Muscle of back (tissue), 13 donors: Measurements from ENCODE around the gene SEC61G. TPM values are rescaled to one million over a fixed set of nuclear protein-coding genes. Genes with fewer than 3 reads are reported as not detected.

ENCODE experiments used
- DNase-seq, 3 donors: peaks; one replicate each; pipeline versions ENCODE4 v3.0.0 to v3.0.0-alpha.2; 2013
- long read RNA-seq, 9 donors: transcript quantifications; one replicate each; lab custom pipeline, GENCODE V29; 2026
- polyA plus RNA-seq, 10 donors: library from polyadenylated mRNA; unstranded; fragments of 120-200 nt; gene quantifications; one replicate each; pipeline ENCODE4 v1.2.1, GENCODE V29; 2013; ENCODE audit not compliant: insufficient read length in 10 of 10

The SEC61G gene
- polyA plus RNA-seq: 100 to 1,000 TPM; 131 to 190 (median 156) TPM
- long read RNA-seq, donor 1, transcript SEC61G-202 (4 exons, 459 nt): minor isoform, 11 of 121 reads
- long read RNA-seq, donor 1, transcript SEC61G-201 (4 exons, 462 nt): major isoform, 96 of 121 reads
- long read RNA-seq, donor 1, partial matches to known transcripts: 12 of 121 reads
- long read RNA-seq, donor 1, other reads (novel, unspliced or antisense): 0 of 121 reads
- long read RNA-seq, donor 2, transcript SEC61G-202 (4 exons, 459 nt): minor isoform, 10 of 125 reads
- long read RNA-seq, donor 2, transcript SEC61G-201 (4 exons, 462 nt): major isoform, 107 of 125 reads
- long read RNA-seq, donor 2, partial matches to known transcripts: 7 of 125 reads
- long read RNA-seq, donor 2, other reads (novel, unspliced or antisense): 0 of 125 reads
- long read RNA-seq, donor 3: 0 reads
- long read RNA-seq, donor 4, transcript SEC61G-201 (4 exons, 462 nt): major isoform, 51 of 70 reads
- long read RNA-seq, donor 4, transcript SEC61G-202 (4 exons, 459 nt): minor isoform, 5 of 70 reads
- long read RNA-seq, donor 4, partial matches to known transcripts: 12 of 70 reads
- long read RNA-seq, donor 4, other reads (novel, unspliced or antisense): 0 of 70 reads
- long read RNA-seq, donor 5, transcript SEC61G-201 (4 exons, 462 nt): major isoform, 185 of 230 reads
- long read RNA-seq, donor 5, transcript SEC61G-202 (4 exons, 459 nt): minor isoform, 18 of 230 reads
- long read RNA-seq, donor 5, partial matches to known transcripts: 23 of 230 reads
- long read RNA-seq, donor 5, other reads (novel, unspliced or antisense): 0 of 230 reads
- long read RNA-seq, donor 6, transcript SEC61G-201 (4 exons, 462 nt): major isoform, 85 of 98 reads
- long read RNA-seq, donor 6, partial matches to known transcripts: 6 of 98 reads
- long read RNA-seq, donor 6, other reads (novel, unspliced or antisense): 0 of 98 reads
- long read RNA-seq, donor 7, transcript SEC61G-202 (4 exons, 459 nt): minor isoform, 7 of 79 reads
- long read RNA-seq, donor 7, transcript SEC61G-201 (4 exons, 462 nt): major isoform, 65 of 79 reads
- long read RNA-seq, donor 7, partial matches to known transcripts: 5 of 79 reads
- long read RNA-seq, donor 7, other reads (novel, unspliced or antisense): 0 of 79 reads
- long read RNA-seq, donor 8, transcript SEC61G-201 (4 exons, 462 nt): major isoform, 61 of 80 reads
- long read RNA-seq, donor 8, partial matches to known transcripts: 14 of 80 reads
- long read RNA-seq, donor 8, other reads (novel, unspliced or antisense): 0 of 80 reads
- long read RNA-seq, donor 9, transcript SEC61G-201 (4 exons, 462 nt): major isoform, 19 of 21 reads
- long read RNA-seq, donor 9, partial matches to known transcripts: 0 of 21 reads
- long read RNA-seq, donor 9, other reads (novel, unspliced or antisense): 0 of 21 reads

DNA sequence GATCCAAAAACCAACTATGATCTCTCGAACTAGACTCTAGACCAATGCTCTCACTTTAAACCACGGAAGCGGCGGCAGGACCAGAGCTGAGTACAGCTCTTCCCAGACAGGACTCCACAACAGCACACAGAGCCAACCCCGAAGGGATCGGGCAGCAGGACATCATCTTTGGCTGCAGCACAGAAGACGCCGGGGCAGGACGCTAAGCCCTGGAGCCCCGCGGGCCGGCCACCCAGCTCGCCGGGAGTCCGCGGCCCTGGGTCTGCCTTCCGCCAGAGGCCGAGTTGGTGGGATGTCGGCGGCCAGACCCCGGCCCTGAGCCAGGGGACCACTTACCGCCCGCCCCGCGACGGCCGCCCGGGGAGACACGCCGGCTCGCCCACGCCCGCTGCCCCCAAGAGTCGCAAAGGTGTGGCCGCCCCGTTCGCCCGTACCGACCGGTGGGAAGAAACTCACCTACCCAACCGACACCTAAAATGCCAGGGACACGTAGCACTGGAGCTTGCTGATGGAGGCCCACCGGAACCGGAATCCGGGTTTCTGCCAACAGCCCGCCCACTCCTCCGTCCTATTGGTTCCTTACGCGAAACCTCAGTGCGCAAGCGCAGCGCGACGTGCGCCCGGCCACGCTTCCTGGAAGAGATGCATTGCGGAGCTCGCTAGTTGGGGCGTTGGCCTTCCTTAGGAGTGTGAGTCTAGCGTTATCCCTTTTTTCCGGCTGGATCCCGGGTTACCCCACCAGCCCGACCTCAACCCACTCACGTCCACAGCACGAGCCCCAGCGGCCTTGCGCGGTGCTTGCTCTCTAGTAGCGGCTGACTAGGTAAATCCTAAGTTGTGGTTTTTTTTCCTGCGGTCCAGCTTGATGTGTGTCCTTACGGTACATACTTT lies at the start of gene SEC61G:
TSS of gene SEC61G (minus strand) at position 510 of the 891 bp plus-strand sequence. CDS start 1,623 bp downstream, outside the sequence.
- peak; percentile 98 to 99 (median 99) for DNase-seq

- no peak for DNase-seq
Observed at GRCh38 chr7:54802841-54803240, 43.8 kb upstream of the SEC61G start.

DNA sequence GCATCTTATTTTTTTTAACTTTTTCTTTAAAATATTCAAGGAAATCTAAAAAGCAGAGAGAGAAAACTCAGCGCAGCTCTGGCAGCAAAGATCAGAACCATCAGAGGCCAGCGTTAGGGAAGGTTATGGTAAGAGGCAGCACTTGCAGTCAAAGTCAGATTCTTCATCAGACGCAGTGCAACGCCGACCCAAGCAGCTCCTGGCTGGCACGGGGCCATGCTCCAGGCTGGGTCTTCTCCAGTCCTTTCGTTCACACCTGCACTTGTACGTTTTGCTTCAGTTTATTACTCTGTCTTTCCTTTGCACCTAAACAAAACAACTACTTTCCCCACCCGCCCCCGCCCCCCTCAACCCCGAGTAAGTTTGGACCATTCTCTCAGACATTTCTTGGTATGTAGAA lies 43.1 kb upstream of the SEC61G start:
- DNase-seq: no peak

GRCh38 chr7:54799792-54800191 lies 40.8 kb upstream of the SEC61G start:
- DNase-seq: no peak

DNA sequence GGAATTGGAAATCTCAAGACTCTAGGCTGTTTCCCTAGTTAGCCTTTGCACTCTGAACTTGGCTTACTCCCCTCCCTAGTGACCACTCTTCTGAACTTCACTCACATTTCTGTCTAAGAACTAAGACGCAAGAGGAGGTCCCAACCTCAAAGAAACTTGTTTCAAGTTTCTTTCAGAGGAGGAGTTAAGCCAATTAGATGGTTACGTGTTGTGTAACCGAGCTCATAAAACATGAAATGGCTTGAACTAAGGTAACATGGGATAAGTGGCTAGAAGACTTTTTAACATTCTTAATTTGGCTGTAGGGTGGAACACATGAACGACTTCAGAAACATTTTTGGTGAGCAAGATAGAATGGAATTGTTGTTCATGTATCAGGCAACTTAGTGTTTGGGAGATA lies 39.5 kb upstream of the SEC61G start:
- DNase-seq: no peak

- DNase-seq: no peak
Observed at GRCh38 chr7:54796853-54797252, 37.8 kb upstream of the SEC61G start.

GRCh38 chr7:54796150-54796549 lies 37.1 kb upstream of the SEC61G start:
- no peak for DNase-seq

- no peak for DNase-seq
Observed at GRCh38 chr7:54792383-54792782, 33.4 kb upstream of the SEC61G start.

DNA sequence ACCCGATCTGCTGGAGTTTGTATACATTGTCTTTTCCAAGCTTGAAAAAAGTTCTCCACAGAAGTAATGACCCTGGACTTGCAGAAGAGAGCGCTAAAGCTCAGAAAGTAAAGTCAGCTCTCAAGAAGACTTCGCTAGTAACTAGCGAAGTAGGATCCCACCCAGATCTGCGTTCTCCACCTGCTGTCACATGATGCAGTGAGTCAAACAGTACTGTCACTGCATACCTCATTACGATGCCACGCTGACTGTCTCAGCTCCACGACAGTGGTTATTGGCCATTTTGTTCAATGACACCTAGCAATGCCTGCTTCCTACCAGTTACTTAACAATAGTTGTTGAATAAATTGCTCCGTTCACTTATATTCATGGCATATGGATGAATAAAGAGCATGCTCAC lies 29.7 kb upstream of the SEC61G start:
- peak; percentile 71 to 89 (median 74) for DNase-seq

DNA sequence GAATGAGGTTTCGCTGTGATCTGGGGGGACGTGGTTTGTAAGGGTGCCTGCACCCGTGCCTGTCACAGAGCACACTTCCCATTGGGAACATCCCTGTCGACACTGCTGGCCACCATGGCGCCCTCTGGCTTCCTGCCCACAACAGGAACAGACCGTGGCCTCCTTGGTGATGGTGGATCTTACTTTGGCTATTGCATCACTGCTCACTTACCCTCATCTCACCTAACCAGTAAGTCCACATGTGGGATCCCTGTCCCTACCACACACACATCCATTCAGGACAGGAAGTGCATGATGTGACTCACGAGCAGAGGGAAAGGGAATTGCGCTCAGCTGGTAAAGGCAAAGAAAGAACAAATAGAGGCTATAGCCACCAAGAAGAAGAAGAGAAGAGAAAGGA lies 26.2 kb upstream of the SEC61G start:
- no peak for DNase-seq

- no peak for DNase-seq
Observed at GRCh38 chr7:54783952-54784351, 24.9 kb upstream of the SEC61G start.

GRCh38 chr7:54782829-54783228 lies 23.8 kb upstream of the SEC61G start:
- no peak for DNase-seq

GRCh38 chr7:54782314-54782713 lies 23.3 kb upstream of the SEC61G start:
- DNase-seq: no peak

GRCh38 chr7:54781134-54781920 lies 22.3 kb upstream of the SEC61G start:
- no peak for DNase-seq

DNA sequence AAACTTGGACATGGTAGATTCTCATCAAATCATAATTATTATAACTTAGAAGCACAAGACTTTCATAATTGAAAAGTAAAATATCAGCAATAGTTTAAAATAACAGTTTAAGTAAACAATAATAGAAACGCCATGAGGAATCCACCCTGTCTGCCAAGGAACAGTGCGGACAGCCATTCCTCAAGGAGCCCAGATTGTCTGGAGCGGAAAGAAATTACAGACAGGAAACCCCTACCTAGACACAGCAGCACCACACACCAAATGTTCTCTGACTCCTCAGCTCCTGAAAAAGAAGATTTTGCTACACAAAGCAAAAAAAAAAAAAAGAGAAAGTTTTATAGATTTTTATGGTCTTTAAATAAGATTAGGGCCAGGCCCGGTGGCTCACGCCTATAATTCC lies 21.5 kb upstream of the SEC61G start:
- DNase-seq: no peak

- no peak for DNase-seq
Observed at GRCh38 chr7:54778696-54779540, 19.9 kb upstream of the SEC61G start.

GRCh38 chr7:54778166-54778565 lies 19.2 kb upstream of the SEC61G start:
- no peak for DNase-seq
